Retinal pigment epithelial cell (primary cell): ENCODE measurements around the gene COX6B2.

Experiments used
- DNase-seq: peaks from one replicate; pipeline ENCODE4 v3.0.0-alpha.2; 2010; ENCODE audit warnings: low read depth
- H3K4me3 ChIP-seq: 2 replicates; pipeline ENCODE4 v1.5.1; 2011; ENCODE audit warnings: mild to moderate bottlenecking, low read length, control low read depth, moderate library complexity
- TF ChIP-seq, protein P1 (sequence below): conservative IDR thresholded peaks from 2 replicates; pipeline ENCODE4 v1.5.1; 2011; ENCODE audit warnings: low read depth, low read length, control low read depth, inconsistent platforms

Gene COX6B2

GRCh38 chr19:55305491-55305890 is 49.0 kb downstream of the COX6B2 start:
- no peak overlapping the region for H3K4me3 ChIP-seq
- no peak for DNase-seq
- TF ChIP-seq, protein P1, sequence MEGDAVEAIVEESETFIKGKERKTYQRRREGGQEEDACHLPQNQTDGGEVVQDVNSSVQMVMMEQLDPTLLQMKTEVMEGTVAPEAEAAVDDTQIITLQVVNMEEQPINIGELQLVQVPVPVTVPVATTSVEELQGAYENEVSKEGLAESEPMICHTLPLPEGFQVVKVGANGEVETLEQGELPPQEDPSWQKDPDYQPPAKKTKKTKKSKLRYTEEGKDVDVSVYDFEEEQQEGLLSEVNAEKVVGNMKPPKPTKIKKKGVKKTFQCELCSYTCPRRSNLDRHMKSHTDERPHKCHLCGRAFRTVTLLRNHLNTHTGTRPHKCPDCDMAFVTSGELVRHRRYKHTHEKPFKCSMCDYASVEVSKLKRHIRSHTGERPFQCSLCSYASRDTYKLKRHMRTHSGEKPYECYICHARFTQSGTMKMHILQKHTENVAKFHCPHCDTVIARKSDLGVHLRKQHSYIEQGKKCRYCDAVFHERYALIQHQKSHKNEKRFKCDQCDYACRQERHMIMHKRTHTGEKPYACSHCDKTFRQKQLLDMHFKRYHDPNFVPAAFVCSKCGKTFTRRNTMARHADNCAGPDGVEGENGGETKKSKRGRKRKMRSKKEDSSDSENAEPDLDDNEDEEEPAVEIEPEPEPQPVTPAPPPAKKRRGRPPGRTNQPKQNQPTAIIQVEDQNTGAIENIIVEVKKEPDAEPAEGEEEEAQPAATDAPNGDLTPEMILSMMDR, result no peak

- TF ChIP-seq, protein P1, result no peak
- H3K4me3 ChIP-seq, result no peak overlapping the region
- no peak for DNase-seq
These were observed 49.5 kb downstream of the COX6B2 start for GRCh38 chr19:55304980-55305379.

- H3K4me3 ChIP-seq, result no peak overlapping the region
- no peak for DNase-seq
- TF ChIP-seq, protein P1, result no peak
These were observed 50.1 kb downstream of the COX6B2 start for GRCh38 chr19:55304279-55304978.

DNA sequence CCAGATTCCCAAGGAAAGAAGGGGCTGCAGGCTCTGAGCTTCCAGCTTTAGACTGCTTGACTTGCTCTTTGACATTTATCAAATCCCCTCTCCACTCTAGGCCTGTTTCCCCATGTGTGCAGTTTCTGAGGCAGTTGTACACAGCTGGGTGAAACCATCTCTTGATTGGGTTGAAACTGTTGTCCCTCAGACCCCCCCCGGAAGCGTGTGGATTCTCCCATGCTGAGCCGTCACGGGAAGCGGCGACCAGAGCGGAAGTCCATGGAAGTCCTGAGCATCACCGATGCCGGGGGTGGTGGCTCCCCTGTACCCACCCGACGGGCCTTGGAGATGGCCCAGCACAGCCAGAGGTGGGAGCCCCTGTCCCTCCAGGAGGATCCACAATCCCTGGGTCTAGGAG is 51.0 kb downstream of the COX6B2 start:
- TF ChIP-seq, protein P1, result no peak
- H3K4me3 ChIP-seq, result no peak overlapping the region
- DNase-seq, result no peak

DNA sequence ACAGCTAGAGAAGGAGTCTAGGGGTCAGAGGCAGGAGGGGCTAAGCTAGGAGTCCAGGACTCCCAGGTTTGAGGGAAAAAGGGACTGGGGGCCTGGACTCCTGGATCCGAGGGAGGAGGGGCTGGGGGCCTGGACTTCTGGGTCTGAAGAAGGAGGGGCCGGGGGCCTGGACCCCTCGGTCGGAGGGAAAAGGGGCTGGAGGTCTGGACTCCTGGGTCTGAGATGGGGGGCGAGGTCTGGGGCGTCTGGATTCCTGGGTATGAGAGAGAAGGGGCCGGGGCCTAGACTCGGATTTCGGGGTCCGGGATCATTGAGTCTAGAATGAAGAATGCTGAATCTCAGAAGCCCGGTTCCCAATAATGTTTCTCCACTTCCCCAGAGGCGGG is 52.2 kb downstream of the COX6B2 start:
- TF ChIP-seq, protein P1, result no peak
- DNase-seq, result no peak
- H3K4me3 ChIP-seq, result no peak overlapping the region

- peak overlapping the region; percentile 42 for H3K4me3 ChIP-seq
- DNase-seq, result no peak
- TF ChIP-seq, protein P1, result peak; percentile 84
These were observed 52.8 kb downstream of the COX6B2 start for GRCh38 chr19:55301459-55302317.
